ENCODE data around the gene LENG9. TPM values are rescaled to one million over a fixed set of nuclear protein-coding genes. Genes with fewer than 3 reads are reported as not detected.

Gene LENG9
- total RNA-seq, 4 donors from 2014 or later = 2.6 to 9.1 (median 4.5) TPM

DNA sequence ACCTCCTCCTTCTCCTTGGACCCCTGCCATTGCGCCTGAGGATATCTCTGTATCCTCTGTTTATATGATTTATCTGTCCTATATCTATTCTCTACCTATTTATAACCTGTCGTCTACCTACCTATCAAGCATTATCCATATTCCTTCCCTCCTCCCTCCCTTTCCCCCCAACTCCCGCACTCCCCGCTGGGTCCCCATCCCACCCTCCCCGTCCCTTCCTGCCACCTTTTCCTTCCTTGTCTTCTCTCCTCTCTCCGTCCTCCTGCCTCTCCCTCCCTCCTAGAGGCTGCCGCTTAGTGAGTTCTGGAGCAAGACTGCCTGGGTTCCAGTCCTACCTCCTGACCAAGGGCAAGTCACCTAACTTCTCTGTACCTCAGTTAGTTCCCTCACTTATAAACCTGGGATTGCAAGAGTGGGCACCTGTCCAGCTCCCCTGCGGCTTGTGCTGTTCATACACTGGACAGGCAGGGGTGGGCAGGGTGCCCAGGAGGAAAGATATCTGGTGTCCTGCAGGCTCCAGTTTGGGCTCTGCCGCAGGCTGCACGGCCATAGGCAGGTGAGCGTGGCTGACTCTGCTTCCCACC is 32.2 kb downstream of the LENG9 start:
- Histone ChIP-seq H3K9me3 (no peaks in the 10 kb centered on the region), H3K4me3 (peak overlapping the region in 1 of 2 donors; percentile 43), H3K4me1 (peaks cover 0 to 52% (median 31%) of the 10 kb centered on the region in 3 donors), H3K27me3 (peaks cover 59% of the 10 kb centered on the region), H3K36me3 (no peaks in the 10 kb centered on the region), H3K27ac (no peak overlapping the region)
- WGBS, 2 donors (ENCODE audit: low coverage in 1 of 2) = 4 to 20% methylated on average over 4 to 9 of the region's 11 CpGs
- no peak for ATAC-seq
- TF ChIP-seq EP300 (IDR thresholded peaks at IDR 0.05) (no peak), POLR2A (IDR thresholded peaks at IDR 0.05) (no peak), POLR2AphosphoS5 (IDR thresholded peaks at IDR 0.05) (no peak)
- TF ChIP-seq, protein P1, sequence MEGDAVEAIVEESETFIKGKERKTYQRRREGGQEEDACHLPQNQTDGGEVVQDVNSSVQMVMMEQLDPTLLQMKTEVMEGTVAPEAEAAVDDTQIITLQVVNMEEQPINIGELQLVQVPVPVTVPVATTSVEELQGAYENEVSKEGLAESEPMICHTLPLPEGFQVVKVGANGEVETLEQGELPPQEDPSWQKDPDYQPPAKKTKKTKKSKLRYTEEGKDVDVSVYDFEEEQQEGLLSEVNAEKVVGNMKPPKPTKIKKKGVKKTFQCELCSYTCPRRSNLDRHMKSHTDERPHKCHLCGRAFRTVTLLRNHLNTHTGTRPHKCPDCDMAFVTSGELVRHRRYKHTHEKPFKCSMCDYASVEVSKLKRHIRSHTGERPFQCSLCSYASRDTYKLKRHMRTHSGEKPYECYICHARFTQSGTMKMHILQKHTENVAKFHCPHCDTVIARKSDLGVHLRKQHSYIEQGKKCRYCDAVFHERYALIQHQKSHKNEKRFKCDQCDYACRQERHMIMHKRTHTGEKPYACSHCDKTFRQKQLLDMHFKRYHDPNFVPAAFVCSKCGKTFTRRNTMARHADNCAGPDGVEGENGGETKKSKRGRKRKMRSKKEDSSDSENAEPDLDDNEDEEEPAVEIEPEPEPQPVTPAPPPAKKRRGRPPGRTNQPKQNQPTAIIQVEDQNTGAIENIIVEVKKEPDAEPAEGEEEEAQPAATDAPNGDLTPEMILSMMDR (IDR thresholded peaks at IDR 0.05) = no peak

DNA sequence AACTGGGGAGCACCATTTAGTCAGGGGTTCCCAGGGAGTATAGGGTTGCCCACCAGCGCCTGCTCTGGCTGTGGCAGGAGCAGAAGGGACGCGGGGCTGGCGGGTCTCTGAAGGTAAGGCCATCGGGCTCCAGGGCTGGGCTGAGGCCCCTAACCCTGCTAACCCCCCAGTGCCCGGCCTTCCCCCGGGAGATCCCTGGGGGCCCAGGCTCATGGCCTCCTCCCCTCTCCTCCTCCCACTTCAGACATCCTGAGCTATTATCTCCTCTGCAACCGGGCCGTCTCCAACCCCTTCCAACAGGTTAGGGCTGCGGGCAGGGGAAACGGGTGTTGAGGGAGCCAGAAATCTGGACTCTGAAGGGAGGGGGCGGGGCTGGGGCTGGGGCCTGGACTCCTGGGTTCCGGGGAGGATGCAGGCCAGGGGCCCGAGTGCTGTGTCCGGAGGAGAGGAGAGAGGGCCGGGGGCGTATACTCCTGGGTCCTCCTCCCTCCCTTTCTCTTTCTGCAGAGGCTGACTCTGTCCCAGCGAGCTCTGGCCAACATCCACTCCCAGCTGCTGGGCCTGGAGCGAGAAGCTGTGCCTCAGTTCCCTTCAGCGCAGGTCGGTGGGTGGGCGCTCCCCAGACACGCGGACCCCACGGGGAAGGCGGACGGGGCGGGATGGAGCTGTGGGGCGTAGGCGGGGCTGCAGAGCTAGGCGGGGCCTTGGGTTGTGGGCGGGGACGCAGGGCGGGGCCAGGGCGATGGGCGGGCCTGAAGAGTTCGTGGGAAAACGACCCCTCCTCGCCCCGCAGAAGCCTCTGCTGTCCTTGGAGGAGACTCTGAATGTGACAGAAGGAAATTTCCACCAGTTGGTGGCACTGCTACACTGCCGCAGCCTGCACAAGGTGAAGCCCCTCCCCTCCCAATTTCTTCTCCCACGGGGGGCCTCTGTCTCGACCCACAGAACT is 33.0 kb downstream of the LENG9 start:
- Histone ChIP-seq H3K4me3 (peak overlapping the region in 1 of 2 donors; percentile 43), H3K36me3 (no peaks in the 10 kb centered on the region), H3K27ac (peak overlapping the region in 1 of 4 donors; percentile 6), H3K9me3 (no peaks in the 10 kb centered on the region), H3K4me1 (peaks cover 0 to 44% (median 24%) of the 10 kb centered on the region in 3 donors), H3K27me3 (peaks cover 66% of the 10 kb centered on the region)
- WGBS, 2 donors (ENCODE audit: low coverage in 1 of 2) = 0% methylated on average over 3 of the region's 43 CpGs; no CpG with 5 or more reads in 1 of the 2 donors
- peak; percentile 61 for ATAC-seq
- TF ChIP-seq POLR2A (IDR thresholded peaks at IDR 0.05) = no peak
- TF ChIP-seq, protein P1 (IDR thresholded peaks at IDR 0.05) = peak in 1 of 4 experiments; percentile 33

DNA sequence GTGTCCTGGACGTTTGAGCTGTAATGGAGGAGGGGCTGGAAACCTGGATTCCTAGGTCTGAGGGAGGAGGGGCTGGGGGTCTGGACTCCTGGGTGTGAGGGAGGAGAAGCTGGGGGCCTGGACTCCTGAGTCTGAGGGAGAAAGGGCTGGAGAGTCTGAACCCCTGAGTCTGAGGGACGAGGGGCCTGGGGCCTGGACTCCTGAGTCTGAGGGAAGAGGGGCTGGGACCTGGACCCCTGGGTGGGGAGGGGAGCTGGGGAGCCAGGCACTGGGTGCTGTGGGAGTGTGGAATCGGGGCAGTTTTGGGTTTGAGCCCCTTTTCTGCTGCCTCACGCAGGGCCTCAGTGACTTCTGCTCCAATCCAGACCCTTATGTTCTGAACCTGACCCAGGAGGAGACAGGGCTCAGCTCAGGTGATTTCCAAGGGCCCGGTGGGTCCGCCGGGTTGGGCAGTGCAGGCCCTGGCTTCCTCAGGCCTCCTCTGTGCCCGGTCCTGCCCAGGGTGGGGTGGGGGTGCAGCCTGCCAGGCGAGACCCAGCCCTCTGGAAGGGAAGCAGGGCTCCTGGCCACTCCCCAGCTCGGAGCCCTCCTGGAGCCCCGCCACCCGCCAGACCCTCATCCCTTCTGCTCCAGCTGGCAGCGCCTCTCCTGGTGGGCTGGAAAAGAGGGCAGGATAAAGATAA is 33.9 kb downstream of the LENG9 start:
- Histone ChIP-seq H3K36me3 (no peaks in the 10 kb centered on the region), H3K9me3 (no peaks in the 10 kb centered on the region), H3K27ac (no peak overlapping the region), H3K4me1 (peaks cover 0 to 35% (median 17%) of the 10 kb centered on the region in 3 donors), H3K27me3 (peaks cover 75% of the 10 kb centered on the region), H3K4me3 (no peak overlapping the region)
- ATAC-seq = no peak
- 48 to 50% methylated on average over 2 to 3 of the region's 13 CpGs for WGBS, 2 donors (ENCODE audit: low coverage in 1 of 2)
- TF ChIP-seq POLR2AphosphoS5 (IDR thresholded peaks at IDR 0.05) = no peak
- no peak for TF ChIP-seq POLR2A (IDR thresholded peaks at IDR 0.05)
- TF ChIP-seq EP300 (IDR thresholded peaks at IDR 0.05) = no peak
- TF ChIP-seq, protein P1 (IDR thresholded peaks at IDR 0.05) = no peak

DNA sequence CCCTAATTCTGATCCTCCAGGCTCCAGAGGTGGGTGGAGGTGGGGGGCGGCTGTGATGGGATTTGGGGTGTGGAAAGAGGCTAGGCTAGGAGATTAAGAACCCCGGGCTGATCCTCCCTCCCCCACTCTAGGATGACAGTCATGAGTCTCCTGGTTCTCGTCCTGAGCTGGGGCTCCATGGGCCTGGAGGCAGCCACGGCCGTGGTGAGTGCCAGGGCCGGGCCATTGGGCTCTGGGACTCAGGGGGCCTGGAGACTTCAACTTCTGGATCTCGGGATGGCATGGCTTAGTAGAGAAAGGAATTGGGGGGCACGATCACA is 34.4 kb downstream of the LENG9 start:
- Histone ChIP-seq H3K27me3 (peaks cover 81% of the 10 kb centered on the region), H3K9me3 (no peaks in the 10 kb centered on the region), H3K36me3 (no peaks in the 10 kb centered on the region), H3K4me1 (peaks cover 0 to 30% (median 12%) of the 10 kb centered on the region in 3 donors), H3K27ac (no peak overlapping the region), H3K4me3 (no peak overlapping the region)
- 51% methylated on average over 7 of the region's 8 CpGs; no CpG with 5 or more reads in 1 of the 2 donors for WGBS, 2 donors (ENCODE audit: low coverage in 1 of 2)
- no peak for ATAC-seq
- no peak for TF ChIP-seq EP300 (IDR thresholded peaks at IDR 0.05)
- TF ChIP-seq, protein P1 (IDR thresholded peaks at IDR 0.05) = no peak
- no peak for TF ChIP-seq POLR2A (IDR thresholded peaks at IDR 0.05)
- no peak for TF ChIP-seq POLR2AphosphoS5 (IDR thresholded peaks at IDR 0.05)

Data from gastroesophageal sphincter (tissue), 4 donors.